ENCODE results near the gene GID8.

Gene GID8

DNA sequence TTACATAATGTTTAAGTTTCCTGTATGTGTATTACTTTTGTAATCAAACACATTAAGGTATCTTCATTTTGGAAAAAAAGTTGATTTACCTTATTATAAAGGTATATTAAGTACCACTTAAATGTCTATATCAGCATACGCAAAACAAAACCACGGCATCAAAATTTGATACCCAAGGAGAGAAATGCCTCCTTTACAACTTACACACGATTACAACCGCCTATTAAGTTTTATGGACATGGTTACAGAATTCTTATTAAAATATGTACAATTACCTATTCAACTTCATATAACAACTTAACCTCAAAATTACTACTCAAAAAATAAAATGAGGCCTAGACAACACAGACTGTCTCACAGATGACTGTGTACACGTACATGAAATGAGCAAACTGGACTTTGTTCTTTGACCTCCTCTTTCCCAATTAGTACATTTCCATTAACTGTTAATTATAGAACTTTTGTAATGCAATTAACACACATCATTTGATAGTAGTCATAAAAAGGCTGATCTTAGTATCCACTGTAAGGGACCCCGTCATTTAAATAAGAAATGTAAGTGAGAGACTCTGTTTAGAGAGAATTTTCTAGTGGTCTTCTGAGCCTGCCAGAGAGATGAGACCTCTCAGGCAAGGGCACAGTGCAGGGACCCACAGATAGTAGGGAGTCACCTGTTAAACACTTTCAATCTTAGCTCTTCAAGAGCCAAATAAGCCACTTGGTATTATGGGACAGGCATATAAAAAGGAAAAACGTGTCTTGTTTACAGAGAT is 14.1 kb upstream of the GID8 start:
- DNase-seq, result no peak

DNA sequence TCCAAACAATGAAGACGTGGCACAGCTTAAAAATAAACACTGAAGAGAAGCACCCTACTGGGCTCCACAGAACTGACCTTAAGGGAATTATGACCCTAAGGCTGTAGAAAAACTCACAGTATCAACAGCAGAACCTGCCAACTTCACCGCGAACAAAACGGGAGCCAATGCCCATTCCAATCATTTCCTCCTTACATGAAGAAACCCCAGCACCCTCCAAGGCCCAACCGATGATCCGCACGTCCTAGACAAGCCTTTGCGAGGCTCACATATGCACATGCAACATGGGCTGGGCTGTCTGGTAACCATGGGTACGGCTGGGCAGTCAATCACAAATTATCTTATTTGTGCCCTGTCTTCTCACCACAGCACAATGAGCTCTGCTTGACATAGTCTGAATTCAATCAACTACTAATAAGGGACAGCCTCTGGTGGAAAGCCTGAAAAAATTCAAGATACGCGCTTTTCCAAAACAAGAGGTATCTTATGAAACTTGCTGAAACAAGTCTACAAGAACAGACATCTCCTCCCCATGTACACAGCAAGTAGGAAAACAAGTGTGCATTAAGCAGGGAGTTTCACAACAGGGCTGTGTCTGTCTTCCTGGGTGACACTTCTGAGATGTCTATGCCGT is 13.4 kb upstream of the GID8 start:
- DNase-seq, result no peak

DNA sequence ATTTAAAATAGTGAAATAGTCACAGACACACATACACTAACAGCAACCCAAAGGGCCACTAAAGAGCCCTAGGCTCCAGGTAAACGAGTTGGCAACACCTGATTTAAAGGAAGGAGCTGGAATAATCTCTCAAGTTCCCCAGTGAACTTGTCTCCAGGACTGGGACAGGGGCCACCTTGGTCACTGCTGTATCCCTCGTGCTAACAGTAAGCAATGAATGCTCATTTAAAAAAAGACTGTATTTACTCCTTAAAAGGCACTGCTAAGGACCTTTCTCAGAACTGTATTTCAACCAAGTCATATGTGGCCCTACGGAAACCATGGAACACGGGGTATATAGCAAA is 12.9 kb upstream of the GID8 start:
- no peak for DNase-seq

DNA sequence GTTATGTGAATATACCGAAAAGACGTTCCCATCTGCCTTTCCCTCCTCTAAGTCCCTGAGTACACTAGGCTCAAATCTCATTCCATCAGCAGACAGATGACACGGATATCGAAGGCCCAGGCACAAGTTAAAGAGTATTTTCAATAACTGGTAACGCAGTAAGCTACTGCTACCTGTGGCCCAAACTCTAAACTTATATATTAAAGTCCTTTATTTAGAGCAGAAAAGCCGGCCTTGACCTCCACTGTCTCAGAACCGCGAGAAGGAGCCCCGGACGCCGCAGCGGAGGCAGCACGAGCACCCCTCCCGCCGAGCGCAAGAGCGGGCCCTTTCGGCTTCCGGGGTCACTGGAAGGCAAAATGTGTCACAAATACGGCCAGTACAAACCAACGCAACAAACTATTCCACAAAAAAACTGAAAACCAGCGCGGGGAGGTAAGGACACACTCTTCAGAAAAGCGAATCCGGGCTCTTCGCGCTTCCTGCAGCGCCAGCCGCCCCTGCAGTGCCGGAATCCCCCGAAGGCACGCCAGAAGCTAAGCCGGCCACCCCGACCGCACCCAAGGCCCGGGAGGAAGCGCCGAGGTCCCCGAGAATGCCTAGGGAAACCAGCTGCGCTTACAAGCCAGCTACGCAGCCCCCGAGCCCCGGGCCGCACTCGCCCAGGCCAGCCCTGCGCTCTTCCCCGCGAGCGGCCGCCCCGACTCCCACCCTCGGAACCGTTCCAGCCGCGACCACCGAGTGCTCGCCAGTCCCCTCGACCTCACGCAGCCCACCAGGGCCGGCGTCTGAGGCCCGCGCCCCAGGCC is 12.3 kb upstream of the GID8 start:
- DNase-seq, result no peak

DNA sequence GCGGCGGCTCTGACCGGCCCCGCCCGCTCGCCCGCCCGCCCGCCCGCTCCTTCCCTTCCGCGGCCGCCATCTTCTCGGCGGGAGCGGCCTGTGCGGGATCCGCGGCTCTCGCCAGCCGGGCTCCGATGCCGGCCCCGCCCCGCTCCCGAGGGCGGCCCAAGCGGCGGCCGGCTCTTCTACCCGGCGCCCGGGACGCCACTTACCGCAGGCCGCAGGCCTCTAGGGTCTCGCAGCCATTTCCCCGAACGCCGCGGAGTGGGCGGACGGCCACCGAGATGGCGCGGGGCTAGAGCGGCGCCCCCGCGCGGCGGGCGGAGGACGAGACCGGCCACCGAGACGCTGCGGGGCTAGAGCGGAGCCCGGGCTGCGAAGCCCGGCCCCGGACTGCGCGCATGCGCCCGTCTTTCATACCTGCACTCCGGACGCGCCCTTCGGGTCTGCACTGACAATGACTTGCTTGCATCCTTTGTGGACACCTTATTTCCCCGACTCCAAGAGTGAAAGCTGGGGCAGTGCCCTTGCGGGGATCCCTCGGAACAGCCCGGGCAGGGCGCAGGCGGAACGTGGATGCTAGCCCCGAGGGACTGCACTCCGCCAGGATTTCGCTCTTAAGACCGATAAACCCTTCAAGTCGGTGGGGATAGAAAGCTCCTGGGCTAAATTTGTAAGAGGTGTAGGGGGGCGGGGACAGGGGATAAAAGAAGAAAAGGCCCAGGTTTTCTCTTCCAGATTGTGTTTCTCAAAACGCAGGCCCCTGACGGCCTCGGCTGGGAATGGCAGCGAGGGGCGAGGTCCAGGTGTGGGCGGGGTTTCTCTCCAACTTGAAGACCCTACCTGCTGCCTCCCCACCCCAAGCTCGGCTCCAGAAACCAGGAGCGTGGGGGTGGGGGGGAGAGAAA is 11.5 kb upstream of the GID8 start, which contains the start of gene DIDO1:
Gene DIDO1 (minus strand): TSS at position 277 of the 899 bp plus-strand sequence.
- DNase-seq, result peak; percentile 69

DNA sequence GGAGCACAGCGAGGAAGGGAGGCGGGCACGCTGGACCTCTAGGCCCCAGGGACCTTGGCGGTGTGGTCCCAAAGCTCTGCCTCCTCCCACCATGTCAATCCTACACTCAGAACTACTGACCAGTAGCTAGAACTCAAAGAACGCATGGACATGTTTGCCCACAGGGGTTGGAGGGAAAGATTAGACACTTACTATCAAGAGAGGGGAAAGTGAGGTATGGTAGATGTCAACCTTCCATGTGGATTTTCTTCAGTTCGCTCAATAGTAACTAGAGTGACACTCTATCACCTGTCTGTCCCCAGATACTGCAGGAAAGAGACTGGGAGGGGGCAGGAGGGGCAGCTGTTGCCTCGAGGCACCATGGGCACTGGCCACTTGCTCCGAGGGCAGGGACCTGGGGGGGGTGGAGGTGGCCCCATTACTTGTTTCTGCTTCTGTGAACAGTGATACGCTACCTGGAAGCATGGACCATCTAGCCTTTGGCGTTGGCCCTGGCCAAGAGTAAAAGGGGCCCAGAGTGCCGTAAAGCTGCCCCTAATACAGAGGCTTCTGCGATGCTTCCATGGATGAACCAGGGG is 10.7 kb upstream of the GID8 start:
- DNase-seq, result no peak

DNA sequence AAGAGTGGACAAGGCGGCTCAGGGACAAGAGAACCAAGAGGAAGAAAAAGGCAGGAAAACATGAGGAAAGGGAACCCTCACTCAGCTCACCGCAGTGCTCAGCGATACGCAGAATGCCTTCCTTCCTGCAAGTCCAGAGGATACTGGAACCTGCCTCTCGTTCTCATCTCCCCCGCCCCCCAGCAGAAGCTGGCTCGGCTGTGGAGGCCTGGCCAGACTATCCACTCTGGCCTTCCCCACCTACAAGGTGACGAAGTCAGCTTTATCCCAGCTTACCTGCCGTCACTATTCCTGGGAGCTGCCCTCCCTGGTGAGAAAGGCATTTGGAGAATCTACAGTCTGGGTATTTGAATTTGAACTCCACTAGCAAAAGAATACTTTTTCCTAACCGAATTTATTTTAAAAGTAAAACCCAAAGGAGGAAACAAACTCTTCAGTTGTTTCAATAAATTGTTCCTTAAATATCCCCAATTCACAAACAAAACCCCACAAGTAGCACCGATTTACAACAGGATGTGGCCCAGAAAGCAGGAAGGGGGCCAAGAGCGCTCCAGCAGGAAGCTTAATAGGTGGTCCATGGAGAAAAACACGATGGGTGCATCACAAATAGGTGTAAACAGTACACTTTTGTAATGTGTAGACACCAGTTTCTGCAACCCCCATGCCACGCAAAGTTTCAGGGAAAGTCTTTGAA is 9.6 kb upstream of the GID8 start:
- DNase-seq, result no peak

DNA sequence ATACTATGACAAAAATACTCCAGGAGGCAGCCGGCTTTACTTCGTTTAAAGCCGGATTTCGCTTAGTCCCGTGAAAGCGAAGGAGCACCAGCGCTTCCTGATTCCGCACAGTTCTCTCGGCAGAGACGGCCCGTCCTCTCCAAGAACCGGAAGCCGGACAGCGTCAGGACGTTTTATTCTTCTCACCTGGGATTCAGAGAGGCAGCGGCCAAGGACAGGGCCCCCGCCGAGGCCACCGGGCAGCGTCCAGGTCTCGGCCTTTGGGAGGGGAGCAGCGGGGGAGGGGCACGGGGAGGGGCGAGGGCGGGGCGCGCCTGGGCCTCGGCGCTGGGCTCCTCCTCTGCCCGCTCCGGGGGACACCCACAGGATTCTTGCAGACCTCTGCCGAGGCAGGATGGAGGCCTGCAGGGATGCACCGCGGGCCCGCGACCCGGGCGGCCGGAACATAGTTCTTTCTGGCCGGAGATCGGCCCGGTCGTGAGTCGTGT is 8.9 kb upstream of the GID8 start:
- no peak for DNase-seq

DNA sequence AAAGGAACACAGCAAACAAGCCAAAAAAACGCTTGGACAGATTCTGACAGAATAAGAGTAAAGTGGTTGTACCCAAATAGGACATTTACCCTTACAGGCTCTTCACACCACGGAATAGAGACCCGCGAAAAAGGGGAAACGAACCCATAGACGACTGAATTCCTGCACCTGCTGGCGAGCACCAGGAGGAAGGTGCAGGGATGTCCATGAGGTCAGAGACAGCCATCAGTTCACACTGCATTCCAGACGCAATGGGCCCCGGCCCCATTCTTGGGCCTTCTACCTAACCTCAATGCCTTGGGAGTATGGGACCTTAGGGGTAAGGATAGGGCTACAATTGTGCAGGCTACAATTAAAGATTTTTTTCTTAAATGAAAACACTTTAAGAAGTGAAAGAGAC is 6.5 kb upstream of the GID8 start:
- no peak for DNase-seq

DNA sequence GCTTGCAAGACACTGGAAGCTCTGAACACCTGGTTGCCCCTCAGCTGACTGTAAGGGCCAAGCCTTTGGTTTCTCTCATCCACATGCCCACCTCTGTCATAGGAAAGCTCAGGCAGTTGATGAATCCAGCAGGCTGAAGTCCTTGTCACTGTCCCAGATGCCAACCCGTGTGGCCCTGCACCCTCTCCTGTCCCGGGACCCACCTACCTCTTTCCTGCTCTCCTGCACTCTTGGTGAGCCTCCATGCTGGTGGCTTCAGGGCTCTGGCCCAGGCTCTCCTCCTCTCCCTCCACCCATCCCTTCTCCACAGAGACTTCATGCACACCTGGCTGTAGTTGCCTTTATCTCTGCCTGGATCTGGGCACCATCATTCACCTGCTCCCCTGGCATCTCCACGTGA is 4.0 kb upstream of the GID8 start:
- DNase-seq, result no peak

DNA sequence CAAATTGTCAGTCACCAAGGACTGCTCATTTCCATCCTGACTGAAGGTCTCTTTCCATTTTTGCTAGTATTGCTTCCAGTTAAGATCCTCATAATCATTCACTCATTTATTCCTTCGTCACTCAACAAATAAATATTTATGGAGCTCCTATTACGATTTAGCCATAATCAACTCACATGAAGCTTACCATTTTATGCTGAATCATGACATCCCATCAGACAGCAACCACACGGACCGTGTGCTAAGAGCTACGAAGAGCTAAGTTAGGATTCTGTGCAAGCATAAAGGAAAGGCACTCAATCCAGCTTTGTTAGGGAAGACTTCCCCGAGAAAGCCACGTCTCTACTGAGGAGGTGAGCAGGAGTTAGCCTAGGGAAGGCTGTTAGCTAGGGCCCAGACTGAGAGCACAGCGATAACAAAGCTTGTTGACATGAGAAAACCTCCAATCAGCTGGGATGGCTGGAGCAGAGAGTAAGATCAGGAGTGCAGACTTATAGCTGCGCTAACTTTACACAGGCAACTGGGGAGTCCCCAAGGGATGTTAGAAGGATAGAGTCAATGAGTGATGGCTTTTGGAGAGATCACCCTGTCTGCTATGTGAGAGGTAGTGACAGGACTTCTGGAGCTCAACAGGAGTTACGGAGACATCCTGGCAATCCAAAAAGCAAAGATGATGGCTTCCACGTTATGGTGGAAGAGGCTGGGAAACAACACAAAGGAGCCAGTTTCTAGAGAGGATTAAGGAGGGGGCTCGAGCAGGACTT is 2.6 kb upstream of the GID8 start:
- DNase-seq, result no peak

DNA sequence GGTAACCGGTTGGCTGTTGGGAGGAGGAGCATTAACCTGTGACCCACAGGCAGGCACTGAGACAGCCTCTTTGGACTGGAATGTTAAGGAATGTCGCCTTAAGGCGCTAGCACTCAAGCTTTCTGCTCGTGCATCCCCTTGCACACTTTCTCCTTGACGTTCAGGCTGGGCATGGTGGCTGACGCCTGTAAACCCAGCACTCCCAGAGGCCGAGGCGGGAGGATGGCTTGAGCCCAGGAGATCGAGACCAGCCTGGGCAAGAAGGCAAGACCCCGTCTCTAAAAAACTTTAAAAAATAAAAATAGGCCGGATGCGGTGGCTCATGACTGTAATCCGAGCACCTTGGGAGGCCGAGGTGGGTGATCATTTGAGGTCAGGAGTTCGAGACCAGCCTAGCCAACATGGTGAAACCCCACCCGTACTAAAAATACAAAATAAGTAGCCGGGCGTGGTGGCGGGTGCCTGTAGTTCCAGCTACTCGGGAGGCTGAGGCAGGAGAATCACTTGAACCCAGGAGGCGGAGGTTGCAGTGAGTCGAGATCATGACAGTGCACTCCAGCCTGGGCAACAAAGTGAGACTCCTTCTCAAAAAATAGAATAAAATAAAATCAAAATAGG is 1.9 kb upstream of the GID8 start:
- DNase-seq, result no peak

DNA sequence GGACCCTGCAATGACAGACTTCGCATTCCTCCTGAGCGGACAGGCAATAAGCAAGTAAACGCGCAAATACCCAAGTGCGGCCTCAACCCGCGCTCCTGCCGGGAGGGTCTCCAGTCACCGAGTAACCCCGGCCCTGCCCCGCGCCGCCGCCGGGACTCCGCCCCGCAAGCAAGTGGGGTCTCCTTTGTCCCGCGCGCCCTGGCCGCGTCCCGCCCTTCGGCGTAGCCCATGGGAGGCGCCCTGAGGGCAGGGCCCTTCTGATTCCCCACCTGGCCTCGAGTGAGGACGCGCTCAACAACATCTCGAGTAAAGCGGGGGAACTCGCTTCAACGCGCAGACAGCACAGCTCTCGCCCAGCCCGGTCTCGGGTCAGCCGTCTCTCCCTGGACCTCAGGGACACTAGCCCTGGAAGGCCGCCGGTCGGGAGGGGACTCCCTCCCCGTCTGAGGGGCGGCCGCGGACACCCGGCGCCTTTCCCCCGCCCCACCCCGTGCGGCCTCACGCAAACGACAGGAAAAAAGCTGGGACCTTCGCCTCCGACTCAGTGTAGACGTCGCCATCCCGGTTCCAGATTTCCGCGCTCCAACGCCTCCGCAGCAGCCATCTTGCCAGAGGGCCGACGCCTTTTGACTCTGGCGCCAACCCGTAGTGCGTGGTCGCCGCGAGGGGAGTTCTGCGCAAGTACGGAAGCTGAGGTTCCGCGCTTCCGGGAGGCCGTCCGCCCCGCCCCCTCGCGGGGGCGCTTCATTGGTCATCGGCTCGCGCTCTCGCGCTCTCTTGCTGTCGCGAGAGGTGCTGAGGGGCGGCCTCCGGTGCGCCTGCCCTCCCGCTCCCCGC is 461 bp upstream of the GID8 start:
- DNase-seq, result peak; percentile 92

DNA sequence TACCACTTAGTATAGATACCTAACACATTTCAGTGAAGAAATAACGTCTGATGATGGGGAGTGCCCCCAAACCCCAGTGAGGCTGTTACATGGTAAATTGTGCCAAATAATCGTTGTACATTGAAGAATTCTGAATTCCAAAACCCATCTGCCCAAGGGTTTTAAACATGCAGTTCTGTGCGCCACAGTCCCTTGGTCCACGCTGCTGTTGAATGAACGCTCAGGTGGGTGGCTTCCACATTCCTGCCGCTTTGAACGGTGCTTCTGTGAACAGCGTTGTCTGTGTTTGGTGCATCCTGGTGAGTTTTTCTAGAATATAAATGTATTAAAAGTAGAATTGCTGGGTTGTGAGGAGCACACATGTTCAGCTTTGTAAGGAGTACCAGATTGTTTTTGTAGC is 2.9 kb downstream of the GID8 start:
- DNase-seq, result no peak

DNA sequence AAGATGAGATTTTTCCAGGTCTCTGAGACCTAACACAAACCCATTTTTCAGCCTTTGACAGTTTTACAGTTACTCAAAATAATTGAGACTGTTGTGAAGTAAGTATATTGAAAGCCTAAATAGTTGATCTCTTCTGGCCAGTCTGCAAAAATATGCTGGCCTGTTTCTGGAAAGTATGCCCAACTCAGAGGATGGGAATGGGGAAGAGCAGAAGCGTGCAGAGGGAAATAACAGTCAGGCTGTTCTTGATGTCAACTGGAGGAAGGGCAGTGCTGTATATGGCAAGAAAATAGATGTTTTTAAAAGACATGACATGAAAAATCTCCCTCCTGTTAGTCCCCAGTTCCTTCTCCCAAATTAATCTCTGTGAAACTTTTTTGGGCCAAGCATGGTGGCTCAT is 3.8 kb downstream of the GID8 start:
- DNase-seq, result no peak

DNA sequence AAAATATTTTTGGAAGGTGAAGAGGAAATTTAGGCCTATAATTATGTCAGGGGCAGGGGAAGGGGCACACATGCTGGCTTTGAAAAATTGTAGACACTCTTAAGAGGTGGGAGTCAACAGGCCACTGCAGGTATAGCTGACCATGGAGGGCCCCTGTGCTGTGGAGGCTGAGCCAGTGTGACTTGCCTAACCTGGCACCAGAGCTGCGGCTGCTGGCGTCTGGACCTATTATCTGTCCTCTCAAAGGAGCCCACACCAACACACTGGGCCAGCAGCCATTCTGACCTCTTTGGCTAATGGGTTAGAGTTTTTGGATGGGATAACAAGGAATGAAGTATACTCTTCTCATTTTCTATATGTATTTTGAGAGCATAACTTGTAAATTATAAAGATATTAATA is 4.5 kb downstream of the GID8 start:
- no peak for DNase-seq

DNA sequence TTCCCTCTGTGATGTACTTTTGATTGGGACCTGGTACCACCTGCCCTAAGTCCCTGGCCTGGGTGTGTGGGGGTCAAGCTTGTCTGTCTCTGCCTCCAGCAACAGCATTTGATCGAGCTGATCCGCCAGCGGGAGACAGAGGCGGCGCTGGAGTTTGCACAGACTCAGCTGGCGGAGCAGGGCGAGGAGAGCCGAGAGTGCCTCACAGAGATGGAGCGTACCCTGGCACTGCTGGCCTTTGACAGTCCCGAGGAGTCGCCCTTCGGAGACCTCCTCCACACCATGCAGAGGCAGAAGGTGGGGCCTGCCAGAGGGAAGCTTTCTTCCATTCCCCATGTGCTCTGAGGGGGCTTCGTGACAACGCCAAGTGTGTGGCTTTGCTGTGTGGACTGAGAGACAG is 5.4 kb downstream of the GID8 start:
- no peak for DNase-seq

DNA sequence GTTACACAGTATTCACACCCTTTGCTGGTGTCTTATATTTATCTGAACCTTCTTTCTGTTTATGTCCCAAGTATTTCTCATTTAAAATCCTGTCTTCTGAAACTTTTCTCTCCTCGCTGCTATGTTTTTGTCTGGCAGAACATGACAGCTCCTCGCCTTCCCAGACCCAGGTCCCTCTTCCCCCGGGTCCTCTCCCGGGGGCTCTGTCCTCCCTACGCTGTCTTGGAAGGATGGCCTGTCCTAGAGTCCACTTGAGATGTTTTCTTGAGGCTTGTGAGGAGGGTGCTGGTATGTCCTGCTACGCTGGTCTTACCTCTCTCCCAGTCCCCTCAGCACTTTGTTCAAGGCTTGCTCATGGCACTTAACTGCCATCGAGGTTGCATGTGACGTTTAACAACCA is 6.2 kb downstream of the GID8 start:
- no peak for DNase-seq

DNA sequence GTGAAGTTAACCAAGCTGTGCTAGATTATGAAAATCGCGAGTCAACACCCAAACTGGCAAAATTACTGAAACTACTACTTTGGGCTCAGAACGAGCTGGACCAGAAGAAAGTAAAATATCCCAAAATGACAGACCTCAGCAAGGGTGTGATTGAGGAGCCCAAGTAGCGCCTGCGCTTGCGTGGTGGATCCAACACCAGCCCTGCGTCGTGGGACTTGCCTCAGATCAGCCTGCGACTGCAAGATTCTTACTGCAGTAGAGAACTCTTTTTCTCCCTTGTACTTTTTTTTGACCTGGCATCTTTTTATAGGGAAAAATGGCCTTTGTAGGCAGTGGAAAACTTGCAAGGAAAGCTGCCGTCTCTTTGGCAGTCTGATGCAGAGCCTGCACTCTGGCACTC is 6.8 kb downstream of the GID8 start:
- DNase-seq, result no peak
